ENCODE data around the gene BRS3.
"Not testable (repeated sequence)": the region's sequence is repeated elsewhere in the genome, so short reads cannot be mapped to it uniquely, and the experiment has no call there.

Gene BRS3

GRCh38 chrX:136487647-136488046 lies at the start of gene BRS3:
Gene BRS3 (plus strand): TSS chrX:136487947. CDS start chrX:136488115, 168 bp downstream.
- DNase-seq (ENCODE audit: low spot score) = no peak

DNA sequence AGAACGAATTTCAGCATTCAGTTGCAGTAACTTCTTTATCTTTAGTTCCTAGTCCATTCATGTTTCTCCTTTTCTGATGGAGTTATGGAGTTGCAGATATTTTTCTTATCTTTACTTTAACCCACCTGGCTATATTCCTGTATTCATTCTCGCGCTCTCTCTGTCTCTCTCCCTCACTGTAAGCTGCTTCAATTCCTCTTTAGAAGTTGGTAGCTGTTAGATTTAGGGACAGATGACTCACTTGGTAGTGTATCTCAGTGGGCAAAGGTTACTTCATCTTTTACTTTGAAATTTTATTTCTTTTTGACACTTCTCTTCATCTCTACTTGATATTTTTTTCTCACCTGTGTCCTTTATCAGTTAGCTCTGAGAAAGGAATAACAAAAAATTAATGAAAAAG lies 49.6 kb upstream of the BRS3 start:
- DNase-seq (ENCODE audit: low spot score) = no peak

DNA sequence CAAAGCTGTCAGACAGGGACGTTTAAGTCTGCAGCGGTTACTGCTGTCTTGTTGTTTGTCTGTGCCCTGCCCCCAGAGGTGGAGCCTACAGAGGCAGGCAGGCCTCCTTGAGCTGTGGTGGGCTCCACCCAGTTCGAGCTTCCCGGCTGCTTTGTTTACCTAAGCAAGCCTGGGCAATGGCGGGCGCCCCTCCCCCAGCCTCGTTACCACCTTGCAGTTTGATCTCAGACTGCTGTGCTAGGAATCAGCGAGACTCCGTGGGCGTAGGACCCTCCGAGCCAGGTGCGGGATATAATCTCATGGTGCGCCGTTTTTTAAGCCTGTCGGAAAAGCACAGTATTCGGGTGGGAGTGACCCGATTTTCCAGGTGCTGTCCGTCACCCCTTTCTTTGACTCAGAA lies 42.1 kb upstream of the BRS3 start:
- not testable (repeated sequence) for DNase-seq (ENCODE audit: low spot score)

GRCh38 chrX:136446208-136446607 lies 41.5 kb upstream of the BRS3 start:
- no peak for DNase-seq (ENCODE audit: low spot score)

GRCh38 chrX:136447308-136447707 lies 40.4 kb upstream of the BRS3 start:
- no peak for DNase-seq (ENCODE audit: low spot score)

DNA sequence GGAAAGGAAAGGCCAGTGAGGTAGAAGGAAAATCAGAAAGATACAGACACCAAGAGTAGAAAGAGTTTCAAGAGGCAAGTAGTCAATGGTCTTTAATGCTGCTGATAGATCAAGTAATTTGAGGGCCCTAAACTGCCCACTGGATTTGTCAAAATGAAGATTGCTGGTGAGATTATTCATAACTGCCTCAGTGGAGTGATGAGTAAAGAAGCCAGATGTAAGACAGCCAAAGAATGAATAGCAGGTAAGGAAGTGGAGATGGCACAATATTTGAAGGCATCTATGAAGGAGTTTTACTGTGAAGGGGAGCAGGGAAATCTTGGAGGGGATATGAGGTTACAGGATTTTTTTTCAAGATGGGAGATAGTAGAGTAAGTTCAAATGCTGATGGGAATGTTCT lies 39.8 kb upstream of the BRS3 start:
- no peak for DNase-seq (ENCODE audit: low spot score)

DNA sequence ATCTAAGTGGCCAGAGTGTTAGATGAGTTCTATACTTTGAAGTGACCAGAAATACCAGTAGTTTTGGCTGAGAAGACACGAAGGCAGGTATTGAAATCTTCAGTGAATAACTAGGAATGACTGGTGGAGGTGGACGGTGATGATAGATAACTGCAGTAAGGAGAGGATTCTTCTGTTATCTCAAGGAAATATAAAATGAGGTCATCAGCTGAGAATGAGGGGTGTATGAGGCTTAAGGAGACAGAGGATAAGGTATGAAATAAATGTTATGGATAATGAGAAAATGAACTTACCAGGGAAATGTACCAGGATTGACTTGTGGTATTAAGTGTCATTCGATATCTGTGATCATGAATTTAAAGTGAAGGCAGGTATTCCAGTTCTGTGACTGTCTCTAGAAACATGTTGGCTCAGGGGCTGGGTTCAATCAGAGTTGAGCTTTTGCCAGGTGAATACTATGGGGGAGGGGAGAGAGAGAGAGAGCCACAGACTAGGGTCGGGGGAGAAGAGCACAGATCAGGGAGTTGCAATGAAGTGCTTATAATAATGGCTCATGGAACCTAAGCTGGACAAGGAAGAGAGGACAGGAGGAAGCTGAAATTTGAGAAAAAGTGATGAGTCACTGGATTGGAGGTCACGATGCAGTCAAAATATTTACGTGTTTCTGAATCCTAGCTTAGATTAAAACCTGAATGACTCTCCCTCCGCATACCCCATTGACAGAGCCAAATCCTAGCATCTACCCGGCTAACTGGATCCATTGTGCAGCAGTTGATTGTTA lies 37.5 kb upstream of the BRS3 start:
- DNase-seq (ENCODE audit: low spot score) = no peak

DNA sequence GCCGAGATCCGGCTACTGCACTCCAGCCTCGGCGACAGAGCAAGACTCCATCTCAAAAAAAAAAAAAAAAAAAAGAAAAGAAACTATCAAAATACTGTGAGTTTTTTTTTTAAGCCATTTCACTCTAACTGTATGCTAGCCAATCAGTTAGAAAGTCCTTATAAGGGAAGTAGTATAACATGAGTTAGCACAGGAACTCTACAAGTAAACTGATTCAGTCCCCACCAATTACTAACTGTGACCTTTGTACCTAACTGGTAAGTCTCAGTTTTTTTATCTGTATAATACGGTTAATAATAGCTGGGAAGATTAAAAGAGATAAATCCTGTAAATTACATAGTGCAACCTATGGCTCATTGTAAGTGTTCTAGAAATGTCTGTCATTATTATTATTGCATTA lies 35.1 kb upstream of the BRS3 start:
- no peak for DNase-seq (ENCODE audit: low spot score)

DNA sequence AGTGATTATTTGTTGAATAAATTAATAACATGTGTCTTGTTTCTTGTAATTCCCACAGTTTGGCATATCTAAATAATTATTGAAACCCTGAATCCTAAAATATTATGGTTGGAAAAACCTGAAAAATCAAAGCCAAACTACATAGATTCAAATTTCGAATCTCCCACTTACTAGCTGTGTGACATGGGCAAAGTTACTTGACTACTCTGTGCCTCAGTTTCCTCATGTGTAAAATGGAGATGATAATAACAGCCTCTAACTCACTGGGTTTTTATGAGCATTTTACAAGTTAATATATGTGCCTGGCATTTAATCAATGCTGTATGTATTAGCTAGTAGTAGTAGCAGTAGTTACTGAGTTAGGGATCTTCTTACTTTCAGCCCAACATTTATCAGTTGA lies 34.6 kb upstream of the BRS3 start:
- no peak for DNase-seq (ENCODE audit: low spot score)

DNA sequence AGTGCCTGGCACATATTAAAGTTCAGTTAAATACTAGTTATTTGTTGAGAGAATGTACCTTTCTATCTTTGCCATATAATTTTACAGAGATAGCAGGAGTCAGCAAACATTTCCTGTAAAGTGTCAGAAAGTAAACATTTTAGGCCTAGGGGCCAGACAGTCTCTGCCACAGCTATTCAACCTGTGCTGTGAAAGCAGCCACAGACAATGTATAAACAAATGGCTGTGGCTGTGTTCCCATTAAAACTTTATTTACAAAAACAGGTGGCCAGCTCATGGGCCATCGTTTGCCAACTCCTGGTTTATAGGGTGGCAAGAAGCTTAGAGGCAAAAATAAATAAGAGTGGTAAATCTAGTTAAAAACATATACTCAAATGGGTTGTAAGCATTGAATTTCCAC lies 34.0 kb upstream of the BRS3 start:
- no peak for DNase-seq (ENCODE audit: low spot score)

GRCh38 chrX:136456133-136456532 lies 31.6 kb upstream of the BRS3 start:
- DNase-seq (ENCODE audit: low spot score) = no peak

DNA sequence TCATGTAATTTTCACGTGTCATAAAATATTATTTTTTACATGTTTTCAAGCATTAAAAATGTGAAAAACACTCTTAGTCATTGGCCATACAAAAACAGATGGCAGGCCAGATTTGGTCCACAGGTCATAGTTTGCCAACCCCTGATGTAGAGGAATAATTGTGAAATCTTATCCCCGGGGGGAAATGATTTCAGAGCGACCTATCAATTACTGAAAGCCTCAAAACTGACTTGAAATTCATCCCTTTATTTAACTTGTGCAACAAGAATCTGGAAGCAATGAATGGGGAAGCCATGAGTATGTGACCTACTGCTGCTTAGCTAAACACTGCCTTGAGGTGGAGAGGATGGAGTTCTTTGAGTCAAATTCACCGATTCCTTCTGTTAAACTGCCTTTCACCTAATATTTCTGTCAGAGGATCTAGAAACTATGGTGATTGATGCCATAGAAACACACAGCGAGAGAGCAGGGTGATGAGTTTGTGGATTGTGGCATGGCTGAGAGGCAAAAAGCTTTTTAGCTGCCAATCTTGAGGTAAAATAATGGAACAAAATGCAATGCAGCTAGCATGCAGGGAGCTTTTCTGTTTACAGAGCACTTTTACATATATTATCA lies 30.3 kb upstream of the BRS3 start:
- DNase-seq (ENCODE audit: low spot score) = no peak

DNA sequence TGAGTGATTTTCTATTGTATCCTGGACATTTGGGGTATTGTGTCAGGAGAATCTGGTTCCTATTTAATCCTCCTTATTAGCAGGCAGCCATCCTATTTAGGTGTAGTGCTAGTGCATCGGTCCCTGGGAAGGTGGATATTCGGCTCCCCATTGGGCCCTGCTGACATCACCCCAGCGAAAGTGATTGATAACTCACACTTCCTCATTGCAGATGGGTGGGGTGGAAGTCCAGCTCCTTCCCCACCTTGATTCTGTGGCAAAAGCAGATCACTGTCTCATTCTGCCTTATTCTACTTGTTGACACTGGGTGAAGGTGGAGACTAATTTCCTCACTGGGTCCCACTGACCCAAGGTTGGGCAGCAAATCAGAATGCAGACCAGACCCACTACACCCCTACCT lies 23.2 kb upstream of the BRS3 start:
- no peak for DNase-seq (ENCODE audit: low spot score)

- DNase-seq (ENCODE audit: low spot score) = no peak
These were observed 20.4 kb upstream of the BRS3 start for GRCh38 chrX:136467303-136467702.

- DNase-seq (ENCODE audit: low spot score) = no peak
These were observed 19.2 kb upstream of the BRS3 start for GRCh38 chrX:136468391-136469103.

DNA sequence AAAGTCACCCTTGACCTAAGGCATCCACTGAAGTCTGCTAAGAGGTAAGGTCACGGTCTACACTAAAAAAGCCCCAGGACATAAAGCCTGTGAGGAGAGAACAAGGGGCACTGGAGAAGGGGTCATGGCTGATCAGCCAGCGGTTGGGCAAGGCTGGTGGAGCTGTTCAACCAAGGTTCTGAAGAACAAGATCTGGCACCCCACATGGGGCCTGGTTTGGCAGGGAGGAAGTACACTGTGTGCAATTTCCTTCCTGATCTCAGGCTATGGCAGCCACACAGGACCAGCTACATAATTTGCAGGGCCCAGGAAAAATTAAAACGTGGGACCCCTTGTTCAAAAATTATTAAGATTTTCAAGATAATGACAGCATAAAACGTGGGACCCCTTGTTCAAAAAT lies 14.1 kb upstream of the BRS3 start:
- no peak for DNase-seq (ENCODE audit: low spot score)

GRCh38 chrX:136475236-136475635 lies 12.5 kb upstream of the BRS3 start:
- DNase-seq (ENCODE audit: low spot score) = no peak

GRCh38 chrX:136476501-136476900 lies 11.2 kb upstream of the BRS3 start:
- DNase-seq (ENCODE audit: low spot score) = no peak

DNA sequence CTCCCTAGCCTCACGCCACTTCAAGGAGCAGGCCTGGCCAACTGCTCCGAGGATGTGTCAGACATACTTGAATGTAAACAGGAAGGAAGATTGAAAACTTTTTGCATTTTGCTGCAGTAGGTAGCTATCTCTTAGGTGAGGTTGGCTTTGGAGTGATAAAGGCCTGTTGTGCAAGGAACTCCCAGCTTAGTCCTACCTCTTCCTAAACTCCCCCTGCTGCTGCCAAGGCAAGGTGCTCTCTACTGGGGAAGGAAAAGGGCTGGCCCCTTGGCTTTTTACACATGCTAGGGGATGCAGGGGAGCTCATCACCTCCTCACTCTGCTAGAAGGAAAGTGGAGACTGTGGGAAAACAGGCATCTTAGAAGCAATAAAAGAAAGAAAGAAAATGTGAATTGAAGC lies 10.7 kb upstream of the BRS3 start:
- DNase-seq (ENCODE audit: low spot score) = no peak

- no peak for DNase-seq (ENCODE audit: low spot score)
These were observed 7.4 kb upstream of the BRS3 start for GRCh38 chrX:136480383-136480782.

DNA sequence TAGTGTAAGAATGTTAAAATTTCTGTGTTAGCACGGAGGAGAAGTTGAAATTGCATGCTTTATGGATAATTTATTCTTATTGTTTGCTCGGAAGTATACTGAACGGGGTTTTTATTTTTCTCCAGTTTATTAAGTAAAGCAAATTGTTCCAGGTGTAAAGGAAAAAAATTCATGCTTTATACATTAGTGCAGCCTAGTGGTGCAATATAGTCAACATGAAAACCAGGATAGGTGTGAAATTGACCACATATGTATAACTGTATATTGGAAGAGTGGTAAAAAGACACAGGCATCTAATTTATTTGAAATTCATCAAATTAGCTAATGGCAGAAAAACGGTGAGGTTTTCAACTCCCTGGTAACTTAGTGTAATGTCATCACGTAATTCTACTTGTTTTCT lies 959 bp downstream of the BRS3 start:
- DNase-seq (ENCODE audit: low spot score) = no peak

DNA sequence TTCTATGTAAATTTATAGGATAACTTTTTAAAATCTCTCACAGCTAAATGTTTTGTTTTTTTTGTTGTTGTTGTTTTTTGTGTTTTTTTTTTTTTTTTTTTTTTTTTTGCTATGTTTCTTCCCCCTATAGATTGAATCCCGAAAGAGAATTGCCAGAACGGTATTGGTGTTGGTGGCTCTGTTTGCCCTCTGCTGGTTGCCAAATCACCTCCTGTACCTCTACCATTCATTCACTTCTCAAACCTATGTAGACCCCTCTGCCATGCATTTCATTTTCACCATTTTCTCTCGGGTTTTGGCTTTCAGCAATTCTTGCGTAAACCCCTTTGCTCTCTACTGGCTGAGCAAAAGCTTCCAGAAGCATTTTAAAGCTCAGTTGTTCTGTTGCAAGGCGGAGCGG lies 4.1 kb downstream of the BRS3 start:
- no peak for DNase-seq (ENCODE audit: low spot score)

GRCh38 chrX:136493011-136493410 lies 5.3 kb downstream of the BRS3 start:
- DNase-seq (ENCODE audit: low spot score) = no peak
